Panc1 (cell line): ENCODE measurements around the gene C16orf78. TPM values are rescaled to one million over a fixed set of nuclear protein-coding genes. Genes with fewer than 3 reads are reported as not detected.

Source experiments
- ATAC-seq: fragments of 200-7000 bp; cut with Tn5 transposase; 2 replicates; pipeline ENCODE4 v1.9.1; 2020; ENCODE audit warnings: mild to moderate bottlenecking, moderate library complexity
- BruUV-seq: library from RNA; stranded (reverse); fragments of 400-500 nt; replicated peaks from 2 replicates; lab custom pipeline; 2021; lab: Mats Ljungman, UMichigan
- CTCF ChIA-PET: fragments of 300-600 bp; sonication (Branson Sonifier 250); formaldehyde crosslinking; loops from one replicate; lab custom pipeline; 2022; ENCODE audit warnings: antibody characterized with exemption; lab: Charles Lee
- POLR2A ChIA-PET: fragments of 300-600 bp; sonication (Branson Sonifier 250); formaldehyde crosslinking; loops from one replicate; lab custom pipeline; 2022; ENCODE audit warnings: antibody characterized with exemption; lab: Charles Lee
- DNase-seq: peaks from one replicate; pipeline ENCODE4 v3.0.0-alpha.2; 2010; ENCODE audit warnings: low read depth, low spot score
- H3K27ac ChIP-seq: 2 replicates; pipeline ENCODE4 v1.5.1; 2011; ENCODE audit warnings: mild to moderate bottlenecking, low read length, inconsistent platforms
- H3K27me3 ChIP-seq: fragments of 200-500 bp; sonication (Bioruptor generic); 2 replicates; pipeline ENCODE4 v1.6.0; 2014; ENCODE audit warnings: low read length, inconsistent platforms; ENCODE audit not compliant: control insufficient read depth, insufficient read depth
- H3K36me3 ChIP-seq: fragments of 200-500 bp; sonication (Bioruptor generic); 2 replicates; pipeline ENCODE4 v1.5.1; 2014; ENCODE audit warnings: inconsistent platforms, mild to moderate bottlenecking, low read length, moderate library complexity; ENCODE audit not compliant: control insufficient read depth, insufficient read depth
- H3K4me1 ChIP-seq: 2 replicates; pipeline ENCODE4 v1.5.1; 2011; ENCODE audit warnings: inconsistent platforms, mild to moderate bottlenecking, low read length, moderate library complexity; ENCODE audit not compliant: control insufficient read depth, insufficient read depth
- H3K4me3 ChIP-seq, 2 experiments: 2 replicates each; pipeline ENCODE4 v1.5.1; 2011 to 2012; ENCODE audit warnings: low read depth in 2 of 2, low read length in 2 of 2, mild to moderate bottlenecking in 2 of 2, inconsistent platforms in 1 of 2, moderate library complexity in 1 of 2
- H3K9me3 ChIP-seq: fragments of 200-500 bp; sonication (Bioruptor generic); 2 replicates; pipeline ENCODE4 v1.5.1; 2014; ENCODE audit warnings: low read depth, mild to moderate bottlenecking, inconsistent platforms, low read length, moderate library complexity; ENCODE audit not compliant: control insufficient read depth, insufficient read depth
- CTCF ChIP-seq: fragments of 450-650 bp; IDR thresholded peaks from 2 replicates; pipeline ENCODE4 v1.5.1; 2017; ENCODE audit warnings: mild to moderate bottlenecking
- POLR2AphosphoS5 ChIP-seq: IDR thresholded peaks from 2 replicates; pipeline ENCODE4 v1.6.1; 2012; ENCODE audit warnings: mild to moderate bottlenecking, low read depth, low read length, moderate library complexity
- SIN3A ChIP-seq: IDR thresholded peaks from 2 replicates; pipeline ENCODE4 v1.6.1; 2012; ENCODE audit warnings: low read depth, mild to moderate bottlenecking, low read length, moderate library complexity, borderline replicate concordance; ENCODE audit not compliant: insufficient read depth
- TCF7L2 ChIP-seq: IDR thresholded peaks from 2 replicates; pipeline ENCODE4 v1.6.1; 2011; ENCODE audit warnings: mild to moderate bottlenecking, low read depth, low read length, inconsistent platforms
- in situ Hi-C: cut with HindIII; loops from 2 replicates; pipeline ENCODE4 v1.10.0; 2016; ENCODE audit warnings: low sequenced_read_pairs, low pct_unique_long_range_greater_than_20kb
- intact Hi-C: fragments of 100-400 bp; cut with micrococcal nuclease; formaldehyde crosslinking; loops from one replicate; pipeline ENCODE4 v1.10.0; 2022; ENCODE audit not compliant: unreplicated experiment
- total RNA-seq: library from RNA; stranded (reverse); gene quantifications from one replicate; pipeline ENCODE4 v1.2.1, GENCODE V29; 2021; ENCODE audit not compliant: unreplicated experiment
- TF ChIP-seq, protein P1 (sequence below), 2 experiments: IDR thresholded peaks; 2 replicates each; pipeline ENCODE4 v1.6.1; 2011 to 2012; ENCODE audit warnings: low read depth in 2 of 2, control low read depth in 1 of 2, low read length in 1 of 2, mild to moderate bottlenecking in 1 of 2, moderate library complexity in 1 of 2; ENCODE audit not compliant: insufficient read depth in 1 of 2

C16orf78 gene
- total RNA-seq, 1 experiment from 2014 or later = not detected

DNA sequence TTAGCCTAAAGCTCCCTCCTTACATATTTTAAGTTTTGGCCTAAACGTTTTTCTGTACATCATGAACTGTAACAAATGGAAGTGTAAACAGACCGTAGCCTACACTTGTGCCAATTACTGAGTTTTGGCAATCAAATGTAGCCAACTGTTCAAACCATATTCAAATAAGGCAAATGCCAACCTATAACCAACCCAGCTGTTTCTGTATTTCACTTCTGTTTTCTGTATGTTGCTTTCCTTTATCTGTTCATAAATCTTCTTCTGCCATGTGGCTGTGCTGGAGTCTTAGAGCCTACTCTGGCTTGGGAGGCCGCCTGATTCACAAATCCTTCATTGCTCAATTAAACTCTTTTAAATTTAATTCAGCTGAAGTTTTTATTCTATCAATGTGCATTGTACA is 6.9 kb upstream of the C16orf78 start:
- ChIA-PET POLR2A (no interaction called here), CTCF (no interaction called here)
- intact Hi-C loops (no loop called here), in situ Hi-C loops (no loop called here)
- BruUV-seq = no TSS peak
- TF ChIP-seq TCF7L2 (no peak), CTCF (no peak), SIN3A (no peak), POLR2AphosphoS5 (no peak)
- TF ChIP-seq, protein P1, sequence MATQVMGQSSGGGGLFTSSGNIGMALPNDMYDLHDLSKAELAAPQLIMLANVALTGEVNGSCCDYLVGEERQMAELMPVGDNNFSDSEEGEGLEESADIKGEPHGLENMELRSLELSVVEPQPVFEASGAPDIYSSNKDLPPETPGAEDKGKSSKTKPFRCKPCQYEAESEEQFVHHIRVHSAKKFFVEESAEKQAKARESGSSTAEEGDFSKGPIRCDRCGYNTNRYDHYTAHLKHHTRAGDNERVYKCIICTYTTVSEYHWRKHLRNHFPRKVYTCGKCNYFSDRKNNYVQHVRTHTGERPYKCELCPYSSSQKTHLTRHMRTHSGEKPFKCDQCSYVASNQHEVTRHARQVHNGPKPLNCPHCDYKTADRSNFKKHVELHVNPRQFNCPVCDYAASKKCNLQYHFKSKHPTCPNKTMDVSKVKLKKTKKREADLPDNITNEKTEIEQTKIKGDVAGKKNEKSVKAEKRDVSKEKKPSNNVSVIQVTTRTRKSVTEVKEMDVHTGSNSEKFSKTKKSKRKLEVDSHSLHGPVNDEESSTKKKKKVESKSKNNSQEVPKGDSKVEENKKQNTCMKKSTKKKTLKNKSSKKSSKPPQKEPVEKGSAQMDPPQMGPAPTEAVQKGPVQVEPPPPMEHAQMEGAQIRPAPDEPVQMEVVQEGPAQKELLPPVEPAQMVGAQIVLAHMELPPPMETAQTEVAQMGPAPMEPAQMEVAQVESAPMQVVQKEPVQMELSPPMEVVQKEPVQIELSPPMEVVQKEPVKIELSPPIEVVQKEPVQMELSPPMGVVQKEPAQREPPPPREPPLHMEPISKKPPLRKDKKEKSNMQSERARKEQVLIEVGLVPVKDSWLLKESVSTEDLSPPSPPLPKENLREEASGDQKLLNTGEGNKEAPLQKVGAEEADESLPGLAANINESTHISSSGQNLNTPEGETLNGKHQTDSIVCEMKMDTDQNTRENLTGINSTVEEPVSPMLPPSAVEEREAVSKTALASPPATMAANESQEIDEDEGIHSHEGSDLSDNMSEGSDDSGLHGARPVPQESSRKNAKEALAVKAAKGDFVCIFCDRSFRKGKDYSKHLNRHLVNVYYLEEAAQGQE (IDR thresholded peaks at IDR 0.05; ENCODE audit: insufficient read depth in 1 of 2, low read depth in 2 of 2, low read length in 1 of 2) = no peak
- Histone ChIP-seq H3K36me3 (no peaks in the 10 kb centered on the region), H3K4me1 (no peaks in the 10 kb centered on the region), H3K9me3 (no peaks in the 10 kb centered on the region), H3K27me3 (no peaks in the 10 kb centered on the region), H3K27ac (no peak overlapping the region), H3K4me3 (no peak overlapping the region)
- ATAC-seq (no peak), DNase-seq (no peak)

- no peaks in the 10 kb centered on the region for H3K9me3 ChIP-seq
- in situ Hi-C loops = no loop called here
- CTCF ChIA-PET = no interaction called here
- no peak for TF ChIP-seq SIN3A
- no peak for TF ChIP-seq CTCF
- TF ChIP-seq, protein P1 (IDR thresholded peaks at IDR 0.05; ENCODE audit: insufficient read depth in 1 of 2, low read depth in 2 of 2, low read length in 1 of 2) = no peak
- no peak for TF ChIP-seq POLR2AphosphoS5
- no peak for TF ChIP-seq TCF7L2
- no peaks in the 10 kb centered on the region for H3K27me3 ChIP-seq
- intact Hi-C loops = no loop called here
- no peak for ATAC-seq
- H3K36me3 ChIP-seq = no peaks in the 10 kb centered on the region
- H3K27ac ChIP-seq = no peak overlapping the region
- no peaks in the 10 kb centered on the region for H3K4me1 ChIP-seq
- POLR2A ChIA-PET = no interaction called here
- no peak for DNase-seq
- BruUV-seq = no TSS peak
- H3K4me3 ChIP-seq = no peak overlapping the region
These were observed 3.7 kb upstream of the C16orf78 start for GRCh38 chr16:49369651-49370611.
